ENCODE data around the gene CRK.

DNA sequence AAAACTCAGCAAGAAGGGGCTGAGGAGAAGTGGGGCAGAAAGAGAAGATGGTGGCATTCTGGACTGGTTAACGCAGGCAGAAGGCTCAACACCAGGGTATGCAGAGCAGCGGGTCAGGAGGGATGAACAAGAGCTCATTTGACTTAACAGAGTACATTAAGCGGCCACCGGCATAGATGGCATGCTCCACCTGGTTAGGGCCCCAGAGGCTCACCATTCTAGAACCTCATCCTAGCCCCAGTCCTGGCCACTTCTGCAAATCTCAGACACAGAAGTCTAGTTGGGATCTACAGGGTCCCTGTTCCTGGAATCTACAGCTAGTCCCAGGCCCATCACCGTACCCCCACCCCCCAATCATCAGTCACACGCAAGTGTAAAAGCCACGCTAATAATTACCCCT lies 38.2 kb upstream of the CRK start:
- TF ChIP-seq, protein P1, sequence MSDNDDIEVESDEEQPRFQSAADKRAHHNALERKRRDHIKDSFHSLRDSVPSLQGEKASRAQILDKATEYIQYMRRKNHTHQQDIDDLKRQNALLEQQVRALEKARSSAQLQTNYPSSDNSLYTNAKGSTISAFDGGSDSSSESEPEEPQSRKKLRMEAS (IDR thresholded peaks at IDR 0.05): no peak
- TF ChIP-seq EGR1 (IDR thresholded peaks at IDR 0.05) (no peak), FOXM1 (IDR thresholded peaks at IDR 0.05; ENCODE audit: borderline replicate concordance, low read depth) (no peak), CREB1 (IDR thresholded peaks at IDR 0.05; ENCODE audit: low read depth) (no peak), CEBPB (IDR thresholded peaks at IDR 0.05) (no peak), TEAD4 (IDR thresholded peaks at IDR 0.05) (no peak), TAF1 (IDR thresholded peaks at IDR 0.05; ENCODE audit: low read depth) (no peak), EP300 (IDR thresholded peaks at IDR 0.05; ENCODE audit: borderline replicate concordance) (no peak), YY1 (IDR thresholded peaks at IDR 0.05; ENCODE audit: low read depth) (no peak), ZBTB7A (IDR thresholded peaks at IDR 0.05; ENCODE audit: low read depth) (no peak), RAD21 (IDR thresholded peaks at IDR 0.05; ENCODE audit: low read depth) (no peak), NFIC (IDR thresholded peaks at IDR 0.05) (no peak)
- TF ChIP-seq, protein P2, sequence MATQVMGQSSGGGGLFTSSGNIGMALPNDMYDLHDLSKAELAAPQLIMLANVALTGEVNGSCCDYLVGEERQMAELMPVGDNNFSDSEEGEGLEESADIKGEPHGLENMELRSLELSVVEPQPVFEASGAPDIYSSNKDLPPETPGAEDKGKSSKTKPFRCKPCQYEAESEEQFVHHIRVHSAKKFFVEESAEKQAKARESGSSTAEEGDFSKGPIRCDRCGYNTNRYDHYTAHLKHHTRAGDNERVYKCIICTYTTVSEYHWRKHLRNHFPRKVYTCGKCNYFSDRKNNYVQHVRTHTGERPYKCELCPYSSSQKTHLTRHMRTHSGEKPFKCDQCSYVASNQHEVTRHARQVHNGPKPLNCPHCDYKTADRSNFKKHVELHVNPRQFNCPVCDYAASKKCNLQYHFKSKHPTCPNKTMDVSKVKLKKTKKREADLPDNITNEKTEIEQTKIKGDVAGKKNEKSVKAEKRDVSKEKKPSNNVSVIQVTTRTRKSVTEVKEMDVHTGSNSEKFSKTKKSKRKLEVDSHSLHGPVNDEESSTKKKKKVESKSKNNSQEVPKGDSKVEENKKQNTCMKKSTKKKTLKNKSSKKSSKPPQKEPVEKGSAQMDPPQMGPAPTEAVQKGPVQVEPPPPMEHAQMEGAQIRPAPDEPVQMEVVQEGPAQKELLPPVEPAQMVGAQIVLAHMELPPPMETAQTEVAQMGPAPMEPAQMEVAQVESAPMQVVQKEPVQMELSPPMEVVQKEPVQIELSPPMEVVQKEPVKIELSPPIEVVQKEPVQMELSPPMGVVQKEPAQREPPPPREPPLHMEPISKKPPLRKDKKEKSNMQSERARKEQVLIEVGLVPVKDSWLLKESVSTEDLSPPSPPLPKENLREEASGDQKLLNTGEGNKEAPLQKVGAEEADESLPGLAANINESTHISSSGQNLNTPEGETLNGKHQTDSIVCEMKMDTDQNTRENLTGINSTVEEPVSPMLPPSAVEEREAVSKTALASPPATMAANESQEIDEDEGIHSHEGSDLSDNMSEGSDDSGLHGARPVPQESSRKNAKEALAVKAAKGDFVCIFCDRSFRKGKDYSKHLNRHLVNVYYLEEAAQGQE (IDR thresholded peaks at IDR 0.05; ENCODE audit: low read depth): no peak

Measured in Ishikawa (cell line).